Right lobe of liver (tissue), 6 donors: ENCODE data around the gene ZCCHC14. TPM values are rescaled to one million over a fixed set of nuclear protein-coding genes. Genes with fewer than 3 reads are reported as not detected.

Source experiments
- ATAC-seq, 4 donors: fragments of 200-7000 bp; cut with Tn5 transposase; one replicate each; pipeline ENCODE4 v1.9.1; 2020; ENCODE audit warnings: mild to moderate bottlenecking in 4 of 4, moderate library complexity in 4 of 4
- DNase-seq, 3 donors: peaks; one replicate each; pipeline ENCODE4 v3.0.0-alpha.2; 2020
- H3K27ac ChIP-seq, 3 donors: fragments of 200-600 bp; one replicate each; pipeline ENCODE4 v1.8.0; 2022
- H3K27me3 ChIP-seq, 2 donors: fragments of 200-600 bp; one replicate each; pipeline ENCODE4 v1.8.0; 2022
- H3K36me3 ChIP-seq, 4 donors: fragments of 200-600 bp; sonication (generic) in 1 of 4; one replicate each; pipeline versions ENCODE4 v1.5.1 to v1.8.0; 2017 to 2022; ENCODE audit warnings: control low read depth in 1 of 4
- H3K4me1 ChIP-seq, 4 donors: fragments of 200-600 bp; sonication (generic) in 1 of 4; one replicate each; pipeline versions ENCODE4 v1.5.1 to v1.8.0; 2017 to 2022; ENCODE audit warnings: control low read depth in 1 of 4
- H3K4me3 ChIP-seq, 3 donors: fragments of 200-600 bp; one replicate each; pipeline ENCODE4 v1.8.0; 2022
- H3K9me3 ChIP-seq, 4 donors: fragments of 200-600 bp; sonication (generic) in 1 of 4; one replicate each; pipeline versions ENCODE4 v1.5.1 to v1.8.0; 2017 to 2022; ENCODE audit warnings: control low read depth in 1 of 4
- POLR2A ChIP-seq: fragments of 450-650 bp; IDR thresholded peaks from one replicate; pipeline ENCODE4 v1.6.1; 2017; ENCODE audit warnings: antibody characterized with exemption, mild to moderate bottlenecking
- WGBS: methylation state at CpG from one replicate; pipeline ENCODE4 v1.1.6; 2018; ENCODE audit warnings: low coverage, low lambda C conversion rate; ENCODE audit not compliant: insufficient coverage; ENCODE audit errors: missing lambda C conversion rate; 5-methylcytosine and 5-hydroxymethylcytosine counted together
- intact Hi-C, 2 donors: fragments of 100-400 bp; cut with DNase I; formaldehyde crosslinking; loops; one replicate each; pipeline versions ENCODE4 v1.11.2 to v1.14.1; 2022
- long read RNA-seq: library from polyadenylated mRNA; unstranded; transcript quantifications from one replicate; pipeline ENCODE4 v2.0.0, GENCODE V29; 2019
- total RNA-seq, 6 experiments: library from RNA; depleted of rRNA in 2 of 6; stranded (reverse); fragments of >200 nt in 2 of 6; fragmentation: NEBNext Ultra II Directional in 3 of 6; extraction: Animal tissue kit (Norgen Biotek cat#: 25700) in 3 of 6; gene quantifications; one replicate each; pipeline versions ENCODE4 v1.1.0 to v1.2.4, GENCODE V29; 2016 to 2023
- TF ChIP-seq, protein P1 (sequence below), 4 donors: fragments of 200-600 bp in 3 of 4; fragments of 450-650 bp in 1 of 4; IDR thresholded peaks; one replicate each; pipeline versions ENCODE4 v1.5.1 to v1.8.0; 2016 to 2022; ENCODE audit warnings: antibody characterized with exemption in 4 of 4, mild to moderate bottlenecking in 2 of 4
- donor health status: DM: no; HTN: yes; CAD: no.
- donor health status: DM: no; HTN: no; CAD: no.
- donor health status: DM: no; HTN: no; CAD: no.
- donor health status: DM: no; HTN: yes; CAD: no.
- donor health status: DM: no; HTN: yes; CAD: no.

The ZCCHC14 gene
- 10 to 100 TPM; 12.6 to 26.5 (median 17.7) TPM for total RNA-seq
- long read RNA-seq, partial matches to known transcripts = 0 of 3 reads
- long read RNA-seq, other reads (novel, unspliced or antisense) = 3 of 3 reads

DNA sequence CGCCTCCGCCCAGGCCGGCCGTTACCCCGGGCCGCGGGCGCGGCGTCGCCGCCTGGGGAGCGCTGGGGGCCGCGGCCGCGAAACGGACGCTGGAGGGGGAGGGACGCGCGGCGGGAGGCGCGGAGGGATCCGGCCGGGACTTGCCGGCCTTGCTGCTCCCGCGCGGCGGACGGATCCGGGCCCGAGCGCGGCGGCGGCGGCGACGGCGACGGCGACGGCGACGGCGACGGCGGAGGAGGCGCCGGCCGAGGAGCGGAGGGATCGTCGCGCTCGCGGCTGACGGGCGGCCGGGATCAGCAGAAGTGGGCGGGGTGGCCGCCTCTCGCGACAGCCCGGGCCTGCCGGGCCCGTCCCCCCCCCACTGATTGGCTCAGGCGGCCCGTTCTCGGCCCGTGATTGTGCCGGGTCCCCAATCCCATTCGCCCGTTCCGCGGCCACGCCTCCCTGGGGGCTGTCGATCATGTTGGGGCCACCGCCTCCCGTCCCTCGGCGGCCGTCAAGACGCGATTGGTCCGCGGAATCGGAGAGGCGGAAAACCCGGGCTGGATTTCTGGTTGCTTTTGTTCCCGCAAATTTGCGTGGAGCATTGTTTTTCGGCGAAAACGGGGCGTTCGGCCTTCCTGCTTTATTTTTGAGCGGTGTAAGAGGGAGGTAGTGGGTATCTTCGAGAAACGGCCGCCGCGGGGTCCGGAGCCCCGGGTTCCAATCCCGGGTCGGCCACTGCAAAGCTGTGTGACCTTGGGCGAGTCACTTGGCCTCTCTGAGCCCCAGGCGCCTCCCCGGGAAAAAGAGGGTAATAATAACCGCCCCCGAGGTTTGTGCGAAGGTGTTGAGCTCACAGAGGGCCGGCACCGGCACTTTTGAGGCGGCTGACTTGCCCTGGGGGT is at the start of gene ZCCHC14:
TSS of gene ZCCHC14 (minus strand) at position 304 of the 887 bp plus-strand sequence. CDS start 786 bp downstream, outside the sequence.
- peak within 1 kb of the TSS; percentile 43 to 92 (median 87) for H3K27ac ChIP-seq
- WGBS = 0% methylated on average over 21 of the region's 119 CpGs
- ATAC-seq = peak; percentile 83 to 91 (median 86)
- no peaks in the 10 kb centered on the region for H3K9me3 ChIP-seq
- peaks cover 0 to 47% (median 18%) of the 10 kb centered on the region in 4 donors for H3K4me1 ChIP-seq
- H3K27me3 ChIP-seq = no peaks in the 10 kb centered on the region
- intact Hi-C loops = no loop called here
- H3K36me3 ChIP-seq = no peaks in the 10 kb centered on the region
- DNase-seq = peak; percentile 100
- peak within 1 kb of the TSS; percentile 44 to 58 (median 56) for H3K4me3 ChIP-seq
- TF ChIP-seq POLR2A = peak; percentile 95
- TF ChIP-seq, protein P1, sequence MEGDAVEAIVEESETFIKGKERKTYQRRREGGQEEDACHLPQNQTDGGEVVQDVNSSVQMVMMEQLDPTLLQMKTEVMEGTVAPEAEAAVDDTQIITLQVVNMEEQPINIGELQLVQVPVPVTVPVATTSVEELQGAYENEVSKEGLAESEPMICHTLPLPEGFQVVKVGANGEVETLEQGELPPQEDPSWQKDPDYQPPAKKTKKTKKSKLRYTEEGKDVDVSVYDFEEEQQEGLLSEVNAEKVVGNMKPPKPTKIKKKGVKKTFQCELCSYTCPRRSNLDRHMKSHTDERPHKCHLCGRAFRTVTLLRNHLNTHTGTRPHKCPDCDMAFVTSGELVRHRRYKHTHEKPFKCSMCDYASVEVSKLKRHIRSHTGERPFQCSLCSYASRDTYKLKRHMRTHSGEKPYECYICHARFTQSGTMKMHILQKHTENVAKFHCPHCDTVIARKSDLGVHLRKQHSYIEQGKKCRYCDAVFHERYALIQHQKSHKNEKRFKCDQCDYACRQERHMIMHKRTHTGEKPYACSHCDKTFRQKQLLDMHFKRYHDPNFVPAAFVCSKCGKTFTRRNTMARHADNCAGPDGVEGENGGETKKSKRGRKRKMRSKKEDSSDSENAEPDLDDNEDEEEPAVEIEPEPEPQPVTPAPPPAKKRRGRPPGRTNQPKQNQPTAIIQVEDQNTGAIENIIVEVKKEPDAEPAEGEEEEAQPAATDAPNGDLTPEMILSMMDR (IDR thresholded peaks at IDR 0.05) = no peak

DNA sequence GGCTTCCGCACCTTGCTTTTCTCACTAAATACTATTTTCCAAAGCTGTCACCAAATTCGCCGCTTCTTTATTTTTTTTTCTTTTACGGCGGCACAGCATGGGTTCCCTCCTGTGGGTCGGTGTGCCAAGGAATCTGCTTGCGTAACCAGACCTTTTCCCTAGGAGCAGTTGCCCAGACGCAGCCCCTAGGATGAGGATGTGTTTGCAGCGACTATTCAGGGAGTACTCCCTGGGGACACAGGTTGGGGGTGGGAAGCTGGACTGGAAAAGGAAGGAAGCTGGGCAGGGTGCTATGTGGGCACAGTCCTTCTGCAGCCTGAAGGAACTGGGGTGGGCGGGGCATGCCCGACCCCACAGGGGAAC is 49.0 kb upstream of the ZCCHC14 start:
- peak overlapping the region in 1 of 3 donors; percentile 23 for H3K4me3 ChIP-seq
- peaks cover 0 to 20% (median 4%) of the 10 kb centered on the region in 4 donors for H3K4me1 ChIP-seq
- DNase-seq (no peak), ATAC-seq (peak; percentile 24 to 76 (median 56))
- peak overlapping the region; percentile 36 to 74 (median 69) for H3K27ac ChIP-seq
- TF ChIP-seq, protein P1 (IDR thresholded peaks at IDR 0.05) = no peak
- no peak for TF ChIP-seq POLR2A
- intact Hi-C loops = no loop called here
- H3K36me3 ChIP-seq = no peaks in the 10 kb centered on the region
- H3K27me3 ChIP-seq = no peaks in the 10 kb centered on the region
- WGBS = 37% methylated on average over 10 of the region's 11 CpGs
- no peaks in the 10 kb centered on the region for H3K9me3 ChIP-seq

DNA sequence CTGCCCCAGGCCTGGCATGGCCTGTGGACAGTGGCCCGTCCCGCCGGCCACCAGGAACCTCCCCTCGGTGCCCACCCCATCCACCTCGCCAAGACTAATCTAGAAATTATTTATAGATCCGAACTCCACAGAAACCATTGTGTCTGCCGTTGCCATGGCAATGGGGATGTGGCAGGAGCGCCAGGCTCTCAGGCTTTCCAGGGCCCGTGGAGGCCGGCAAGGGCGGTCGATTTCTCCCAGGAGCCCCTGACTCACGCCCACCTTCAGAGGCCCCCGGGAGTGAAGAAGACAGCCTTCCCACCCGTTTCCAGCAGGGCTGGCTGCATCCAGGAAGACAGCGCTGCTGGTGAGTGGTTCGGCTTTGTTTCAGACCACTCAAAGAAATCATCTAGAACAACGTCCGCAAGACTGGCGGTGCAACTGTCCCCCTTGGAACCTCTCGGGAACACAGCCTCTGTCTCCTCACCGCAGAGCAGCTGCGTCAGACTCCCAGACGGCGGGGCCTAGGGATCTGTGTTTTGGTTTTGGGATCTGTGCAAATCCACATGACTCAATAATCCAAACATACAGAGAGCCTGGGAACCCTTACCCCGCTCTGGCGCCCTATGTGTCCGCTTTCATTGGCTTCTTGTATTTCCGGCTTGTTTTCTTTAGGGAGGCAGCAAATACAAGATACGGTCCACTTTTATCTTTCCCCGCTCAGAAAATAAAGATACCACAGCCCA is 48.5 kb upstream of the ZCCHC14 start:
- ATAC-seq (peak; percentile 37 to 83 (median 62)), DNase-seq (peak in 1 of 3 donors; percentile 59)
- Histone ChIP-seq H3K36me3 (no peaks in the 10 kb centered on the region), H3K4me1 (peaks cover 0 to 20% (median 4%) of the 10 kb centered on the region in 4 donors), H3K27ac (peak overlapping the region; percentile 36 to 74 (median 69)), H3K9me3 (no peaks in the 10 kb centered on the region), H3K27me3 (no peaks in the 10 kb centered on the region), H3K4me3 (peak overlapping the region in 1 of 3 donors; percentile 23)
- WGBS = 27% methylated on average over 6 of the region's 31 CpGs
- TF ChIP-seq, protein P1 (IDR thresholded peaks at IDR 0.05) = no peak
- TF ChIP-seq POLR2A = no peak
- intact Hi-C loops = no loop called here

DNA sequence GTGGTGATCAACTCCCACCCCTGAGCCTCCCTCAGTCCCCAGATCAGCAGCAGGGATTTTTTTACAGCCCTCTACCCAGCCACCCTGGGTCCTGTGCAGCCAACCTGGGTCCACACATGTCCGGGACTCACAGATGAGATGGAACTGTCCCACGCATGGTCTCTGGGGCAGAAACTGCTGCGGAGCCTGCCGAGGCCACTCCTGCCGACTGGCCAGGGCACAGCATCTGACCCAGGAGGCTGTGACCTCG is 48.0 kb upstream of the ZCCHC14 start:
- WGBS = no CpG with 5 or more reads among the region's 6 CpGs
- intact Hi-C loops = no loop called here
- DNase-seq (peak in 2 of 3 donors; percentile 48 to 77), ATAC-seq (peak in 3 of 4 donors; percentile 60 to 74 (median 71))
- H3K9me3 ChIP-seq = no peaks in the 10 kb centered on the region
- peak overlapping the region; percentile 36 to 74 (median 69) for H3K27ac ChIP-seq
- H3K4me1 ChIP-seq = peaks cover 0 to 21% (median 5%) of the 10 kb centered on the region in 4 donors
- H3K4me3 ChIP-seq = peak overlapping the region in 1 of 3 donors; percentile 23
- TF ChIP-seq, protein P1 (IDR thresholded peaks at IDR 0.05) = no peak
- no peak for TF ChIP-seq POLR2A
- H3K36me3 ChIP-seq = no peaks in the 10 kb centered on the region
- no peaks in the 10 kb centered on the region for H3K27me3 ChIP-seq
